K562 (cell line): Measurements from ENCODE around the gene ING1. TPM values are rescaled to one million over a fixed set of nuclear protein-coding genes. Genes with fewer than 3 reads are reported as not detected.

ENCODE experiments used
- ATAC-seq: fragments of 200-7000 bp; cut with Tn5 transposase; 3 replicates; pipeline ENCODE4 v1.9.1; 2020; ENCODE audit warnings: moderate library complexity
- BruUV-seq: library from RNA; stranded (reverse); fragments of 400-500 nt; replicated peaks from 2 replicates; lab custom pipeline; 2021; lab: Mats Ljungman, UMichigan
- CTCF ChIA-PET: fragments of 300-600 bp; formaldehyde crosslinking; extraction: SDS; loops from one replicate; lab custom pipeline; 2021; ENCODE audit warnings: low intra/inter-chr PET ratio; lab: Yijun Ruan, JAX
- POLR2A ChIA-PET: fragments of 300-600, 350-650 bp; sonication (Branson Sonifier 250); formaldehyde crosslinking; extraction: SDS; loops from one replicate; lab custom pipeline; 2021; ENCODE audit warnings: antibody characterized with exemption, inconsistent platforms; lab: Yijun Ruan, JAX
- DNase-seq, 4 experiments: peaks; one replicate each; pipeline versions ENCODE4 v3.0.0 to v3.0.0-alpha.2; 2011 to 2018; ENCODE audit warnings: low spot score in 3 of 4, mixed read lengths in 3 of 4; ENCODE audit errors: extremely low read depth in 1 of 4
- FAIRE-seq: peaks from 2 replicates; lab custom pipeline; 2011; peaks lifted over from hg19 to GRCh38; lab: Jason Lieb, UNC
- H2AFZ ChIP-seq: 2 replicates; pipeline ENCODE4 v1.6.0; 2011; ENCODE audit warnings: low read depth, low read length, control low read depth, inconsistent platforms
- H3K27ac ChIP-seq: fragments of 200-600 bp; 3 replicates; pipeline ENCODE4 v1.8.0; 2011; ENCODE audit warnings: low read depth, mild to moderate bottlenecking, control low read depth, inconsistent platforms, low read length, moderate library complexity, mixed read lengths; ENCODE audit errors: extremely low read depth
- H3K27me3 ChIP-seq, 2 experiments: fragments of 300-600 bp in 1 of 2; 2 replicates in 1 of 2; 3 replicates in 1 of 2; pipeline versions ENCODE4 v1.6.0 to v1.8.0; 2011; ENCODE audit warnings: inconsistent platforms in 2 of 2, low read length in 2 of 2, mild to moderate bottlenecking in 1 of 2, mixed read lengths in 1 of 2, moderate library complexity in 1 of 2; ENCODE audit not compliant: control insufficient read depth in 2 of 2, insufficient read depth in 2 of 2
- H3K36me3 ChIP-seq: fragments of 300-600 bp; 3 replicates; pipeline ENCODE4 v1.8.0; 2011; ENCODE audit warnings: mild to moderate bottlenecking, low read length, inconsistent platforms; ENCODE audit not compliant: control insufficient read depth, insufficient read depth
- H3K4me1 ChIP-seq, 2 experiments: fragments of 200-600 bp in 1 of 2; replicated peaks in 1 of 2; 2 replicates in 1 of 2; 3 replicates in 1 of 2; pipeline versions ENCODE4 v1.5.1 to v1.8.0; 2011; ENCODE audit warnings: inconsistent platforms in 2 of 2, low read length in 2 of 2, mild to moderate bottlenecking in 1 of 2, mixed read lengths in 1 of 2, moderate library complexity in 1 of 2; ENCODE audit not compliant: control insufficient read depth in 2 of 2, insufficient read depth in 2 of 2
- H3K4me2 ChIP-seq: 2 replicates; pipeline ENCODE4 v1.6.1; 2011; ENCODE audit warnings: low read length, control low read depth, inconsistent platforms, mixed read lengths; ENCODE audit not compliant: insufficient read depth
- H3K4me3 ChIP-seq: fragments of 200-600 bp; sonication (generic), shearing (Covaris generic); 2 replicates; pipeline ENCODE4 v1.5.1; 2016; ENCODE audit warnings: control low read depth, inconsistent platforms
- H3K79me2 ChIP-seq: fragments of 200-600 bp; 3 replicates; pipeline ENCODE4 v1.8.0; 2011; ENCODE audit warnings: low read length, inconsistent platforms; ENCODE audit not compliant: control insufficient read depth, insufficient read depth
- H3K9ac ChIP-seq, 2 experiments: 2 replicates each; pipeline versions ENCODE4 v1.6.0 to v1.6.1; 2011; ENCODE audit warnings: low read depth in 2 of 2, low read length in 2 of 2, control low read depth in 1 of 2, inconsistent platforms in 1 of 2, mild to moderate bottlenecking in 1 of 2, mixed read lengths in 1 of 2; ENCODE audit not compliant: insufficient read depth in 1 of 2
- H3K9me1 ChIP-seq: one replicate; pipeline ENCODE4 v1.6.0; 2011; ENCODE audit warnings: inconsistent platforms, mild to moderate bottlenecking, low read length, moderate library complexity; ENCODE audit not compliant: control insufficient read depth, insufficient read depth
- H3K9me3 ChIP-seq: replicated peaks from 2 replicates; pipeline ENCODE4 v1.5.1; 2011; ENCODE audit warnings: low read depth, low read length, inconsistent platforms; ENCODE audit not compliant: control insufficient read depth, insufficient read depth
- H4K20me1 ChIP-seq: replicated peaks from 2 replicates; pipeline ENCODE4 v1.6.1; 2011; ENCODE audit warnings: low read length, inconsistent platforms, mixed read lengths; ENCODE audit not compliant: control insufficient read depth, insufficient read depth
- CBX5 ChIP-seq: IDR thresholded peaks from 2 replicates; pipeline ENCODE4 v1.6.1; 2014; ENCODE audit warnings: low read depth, borderline replicate concordance
- GTF2B ChIP-seq: IDR thresholded peaks from 2 replicates; pipeline ENCODE4 v1.6.1; 2011; ENCODE audit not compliant: insufficient read length; ENCODE audit errors: extremely low read depth
- NFE2L1 ChIP-seq: fragments of 450-650 bp; IDR thresholded peaks from 2 replicates; pipeline ENCODE4 v1.6.1; 2016; ENCODE audit warnings: missing genetic modification characterization, low read depth, mild to moderate bottlenecking, missing compliant biosample characterization, moderate library complexity, borderline replicate concordance
- NR2F6 ChIP-seq: fragments of 450-650 bp; formaldehyde crosslinking; IDR thresholded peaks from 2 replicates; pipeline ENCODE4 v1.4.0; 2020; ENCODE audit warnings: mild to moderate bottlenecking
- POLR2AphosphoS5 ChIP-seq: IDR thresholded peaks from 2 replicates; pipeline ENCODE4 v1.6.1; 2011; ENCODE audit warnings: mild to moderate bottlenecking, low read depth, low read length, moderate library complexity; ENCODE audit not compliant: control insufficient read depth, insufficient read depth
- RBM14 ChIP-seq: fragments of 200-400 bp; formaldehyde crosslinking; IDR thresholded peaks from 2 replicates; pipeline ENCODE4 v1.6.1; 2018; ENCODE audit warnings: low read depth, mild to moderate bottlenecking, low read length, moderate library complexity, borderline replicate concordance; ENCODE audit not compliant: insufficient read depth
- SMARCB1 ChIP-seq: IDR thresholded peaks from 2 replicates; pipeline ENCODE4 v1.6.1; 2011; ENCODE audit warnings: improper control_type of control experiment, low read depth; ENCODE audit not compliant: insufficient read length
- SPI1 ChIP-seq: IDR thresholded peaks from 2 replicates; pipeline ENCODE4 v1.6.1; 2011; ENCODE audit warnings: low read depth, low read length, control low read depth, borderline replicate concordance
- WHSC1 ChIP-seq: IDR thresholded peaks from one replicate; pipeline ENCODE4 v1.6.1; 2012; ENCODE audit warnings: low read length, control low read depth, inconsistent platforms
- ZBED1 ChIP-seq: IDR thresholded peaks from 2 replicates; pipeline ENCODE4 v1.6.1; 2014
- ZFP36 ChIP-seq: fragments of 150-350 bp; IDR thresholded peaks from 2 replicates; pipeline ENCODE4 v1.6.1; 2018; ENCODE audit warnings: low read length, low read depth; ENCODE audit not compliant: partially characterized antibody
- ZNF347 ChIP-seq: fragments of 450-650 bp; formaldehyde crosslinking; IDR thresholded peaks from 2 replicates; pipeline ENCODE4 v1.4.0; 2020; ENCODE audit warnings: low read depth, mild to moderate bottlenecking, moderate library complexity
- WGBS: fragments of 100-300 bp; shearing (Covaris generic); methylation state at CpG from one replicate; pipeline ENCODE4 v1.1.6; 2016; ENCODE audit warnings: low coverage, mixed read lengths; ENCODE audit not compliant: insufficient coverage; ENCODE audit errors: missing lambda C conversion rate; 5-methylcytosine and 5-hydroxymethylcytosine counted together
- in situ Hi-C: fragments of 300-500 bp; cut with MboI; formaldehyde crosslinking; loops from 4 replicates; pipeline ENCODE4 v1.15.0; 2018; ENCODE audit warnings: inconsistent platforms, mixed read lengths
- intact Hi-C: fragments of 100-400 bp; cut with micrococcal nuclease; formaldehyde crosslinking; loops from 2 replicates; pipeline ENCODE4 v1.14.2; 2022
- polyA plus RNA-seq, 8 experiments: library from polyadenylated mRNA; depleted of rRNA in 4 of 8; stranded (reverse) in 5 of 8; unstranded in 3 of 8; fragments of >200 nt; fragmentation: Nextera tagmentation in 2 of 8; fragmentation: Illumina TruSeq in 1 of 8; extraction: Ambion mirVana in 2 of 8; extraction: Trizol in 1 of 8; gene quantifications; 2 replicates each; pipeline versions ENCODE4 v1.2.1 to v1.2.3, GENCODE V29; 2011 to 2014; ENCODE audit warnings: inconsistent platforms in 1 of 8, missing spikeins in 1 of 8
- total RNA-seq, 7 experiments: library from RNA; depleted of rRNA in 6 of 7; stranded (reverse); fragments of >200 nt in 6 of 7; fragmentation: Illumina TruSeq in 2 of 7; extraction: Trizol in 2 of 7; gene quantifications; 2 replicates each; pipeline versions ENCODE4 v1.2.1 to v1.2.3, GENCODE V29; 2011 to 2021; ENCODE audit warnings: low replicate concordance in 1 of 7
- TF ChIP-seq, protein P1 (sequence below): fragments of 450-650 bp; conservative IDR thresholded peaks from 2 replicates; pipeline ENCODE4 v1.6.1; 2016; ENCODE audit warnings: missing genetic modification characterization, low read depth, mild to moderate bottlenecking, control low read depth, missing compliant biosample characterization

ING1 gene
- total and polyA plus RNA-seq, 9 of the 15 experiments (the other 6 are each of a cell fraction or from before 2014, with no cell fraction given) = 1.0 to 20.1 (median 8.2) TPM

DNA sequence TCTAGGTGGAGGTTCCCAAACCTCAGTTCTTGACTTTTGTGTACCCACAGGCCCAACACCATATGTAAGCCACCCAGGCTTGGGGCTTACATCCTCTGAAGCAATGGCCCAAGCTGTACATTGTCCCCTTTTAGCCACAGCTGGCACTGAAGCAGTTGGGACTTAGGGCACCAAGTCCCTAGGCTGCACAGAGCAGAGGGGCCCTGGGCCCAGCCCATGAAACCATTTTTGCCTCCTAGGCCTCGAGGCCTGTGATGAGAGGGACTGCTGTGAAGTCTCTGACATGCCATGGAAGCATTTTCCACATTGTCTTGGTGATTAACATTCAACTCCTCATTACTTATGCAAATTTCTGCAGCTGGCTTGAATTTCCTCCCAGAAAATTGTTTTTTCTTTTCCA is 30.2 kb downstream of the ING1 start:
- CTCF ChIA-PET = no interaction called here
- intact Hi-C loops = no loop called here

GRCh38 chr13:110746438-110746837 is 32.9 kb downstream of the ING1 start:
- FAIRE-seq (peak; percentile 40), ATAC-seq (no peak), DNase-seq (no peak)
- peaks cover 3% of the 10 kb centered on the region; the same call in 1 of the 2 replicates for H3K9me3 ChIP-seq
- 0% methylated on average over 1 of the region's 1 CpG for WGBS
- H3K27ac ChIP-seq = no peak overlapping the region
- H3K27me3 ChIP-seq = no peaks in the 10 kb centered on the region
- ChIA-PET CTCF (no interaction called here), POLR2A (no interaction called here)
- intact Hi-C loops = no loop called here
- H3K36me3 ChIP-seq = no peaks in the 10 kb centered on the region
- H3K4me1 ChIP-seq = no peaks in the 10 kb centered on the region
- BruUV-seq = no TSS peak
- no peaks in the 10 kb centered on the region for H3K79me2 ChIP-seq
- no peak overlapping the region for H3K4me2 ChIP-seq
- no peaks in the 10 kb centered on the region for H3K9me1 ChIP-seq
- in situ Hi-C loops = no loop called here
- H3K4me3 ChIP-seq = no peak overlapping the region
- no peak overlapping the region for H3K9ac ChIP-seq
- H2AFZ ChIP-seq = no peak overlapping the region
- no peaks in the 10 kb centered on the region for H4K20me1 ChIP-seq
- TF ChIP-seq ZNF347 (CRISPR knock-in tag) (no peak), SMARCB1 (no peak), WHSC1 (no peak), POLR2AphosphoS5 (no peak), ZBED1 (no peak), NFE2L1 (tag) (no peak), SPI1 (no peak), NR2F6 (CRISPR knock-in tag) (no peak), GTF2B (no peak)
- TF ChIP-seq, protein P1, sequence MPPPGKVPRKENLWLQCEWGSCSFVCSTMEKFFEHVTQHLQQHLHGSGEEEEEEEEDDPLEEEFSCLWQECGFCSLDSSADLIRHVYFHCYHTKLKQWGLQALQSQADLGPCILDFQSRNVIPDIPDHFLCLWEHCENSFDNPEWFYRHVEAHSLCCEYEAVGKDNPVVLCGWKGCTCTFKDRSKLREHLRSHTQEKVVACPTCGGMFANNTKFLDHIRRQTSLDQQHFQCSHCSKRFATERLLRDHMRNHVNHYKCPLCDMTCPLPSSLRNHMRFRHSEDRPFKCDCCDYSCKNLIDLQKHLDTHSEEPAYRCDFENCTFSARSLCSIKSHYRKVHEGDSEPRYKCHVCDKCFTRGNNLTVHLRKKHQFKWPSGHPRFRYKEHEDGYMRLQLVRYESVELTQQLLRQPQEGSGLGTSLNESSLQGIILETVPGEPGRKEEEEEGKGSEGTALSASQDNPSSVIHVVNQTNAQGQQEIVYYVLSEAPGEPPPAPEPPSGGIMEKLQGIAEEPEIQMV (tag) = no peak

More for the DNA sequence above, 30.2 kb downstream of the ING1 start:
- no peak for ATAC-seq
- Histone ChIP-seq H3K9me1 (no peaks in the 10 kb centered on the region), H3K27ac (no peak overlapping the region), H3K9me3 (peaks cover 3% of the 10 kb centered on the region; the same call in 1 of the 2 replicates), H4K20me1 (no peaks in the 10 kb centered on the region), H3K36me3 (no peaks in the 10 kb centered on the region), H3K4me3 (no peak overlapping the region), H3K79me2 (no peaks in the 10 kb centered on the region), H3K4me1 (no peaks in the 10 kb centered on the region), H2AFZ (no peak overlapping the region), H3K27me3 (no peaks in the 10 kb centered on the region), H3K9ac (no peak overlapping the region), H3K4me2 (no peak overlapping the region)
- 0% methylated on average over 1 of the region's 1 CpG for WGBS
- DNase-seq = no peak
- in situ Hi-C loops = no loop called here
- FAIRE-seq = no peak
- no TSS peak for BruUV-seq
- POLR2A ChIA-PET = no interaction called here
- TF ChIP-seq ZFP36 (peak; percentile 65), RBM14 (no peak), CBX5 (0 out of 2 replicates have a peak, but pooled peaks have one; percentile 45)
